ENCODE data around the gene SETD9.

Gene SETD9

GRCh38 chr5:56938858-56939257, 29.5 kb downstream of the SETD9 start:
- no peak for DNase-seq

DNA sequence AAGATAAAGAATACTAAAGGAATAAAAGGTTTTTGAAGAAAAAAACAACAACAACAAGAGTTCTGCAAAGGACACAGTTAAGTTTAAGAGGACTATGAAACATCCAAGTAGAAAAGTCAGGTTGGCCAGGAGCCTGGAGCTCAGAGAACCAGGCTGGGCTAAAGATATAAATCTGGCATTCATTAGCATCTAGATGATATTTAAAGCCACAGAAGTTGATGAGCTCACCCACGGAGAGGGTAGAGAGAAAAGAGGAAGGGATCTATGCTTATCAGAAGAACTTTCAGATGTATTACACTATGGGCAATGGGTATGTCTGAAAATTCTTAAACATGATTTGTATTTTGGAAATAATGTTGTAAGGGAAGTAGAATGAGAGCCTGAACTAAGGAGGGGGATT, 32.6 kb downstream of the SETD9 start:
- DNase-seq: no peak

DNA sequence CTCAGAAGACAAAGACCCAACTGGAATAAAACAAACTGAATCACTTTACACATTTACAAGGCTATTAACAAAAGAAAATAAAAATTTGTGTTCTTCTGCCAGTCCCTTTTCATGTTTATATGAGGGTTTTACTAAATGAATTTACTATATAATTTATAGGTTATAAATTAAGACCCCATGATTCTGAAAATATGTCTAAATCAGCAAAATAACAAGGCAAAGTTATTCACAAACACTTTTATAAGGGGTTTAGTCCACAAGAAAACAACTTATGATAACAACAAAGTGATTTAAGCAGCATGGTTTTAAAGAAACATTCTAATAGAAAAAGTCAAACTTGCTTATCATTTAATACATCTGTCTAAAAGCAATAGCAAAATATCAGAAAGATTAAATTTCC, 37.7 kb downstream of the SETD9 start:
- DNase-seq: no peak

DNA sequence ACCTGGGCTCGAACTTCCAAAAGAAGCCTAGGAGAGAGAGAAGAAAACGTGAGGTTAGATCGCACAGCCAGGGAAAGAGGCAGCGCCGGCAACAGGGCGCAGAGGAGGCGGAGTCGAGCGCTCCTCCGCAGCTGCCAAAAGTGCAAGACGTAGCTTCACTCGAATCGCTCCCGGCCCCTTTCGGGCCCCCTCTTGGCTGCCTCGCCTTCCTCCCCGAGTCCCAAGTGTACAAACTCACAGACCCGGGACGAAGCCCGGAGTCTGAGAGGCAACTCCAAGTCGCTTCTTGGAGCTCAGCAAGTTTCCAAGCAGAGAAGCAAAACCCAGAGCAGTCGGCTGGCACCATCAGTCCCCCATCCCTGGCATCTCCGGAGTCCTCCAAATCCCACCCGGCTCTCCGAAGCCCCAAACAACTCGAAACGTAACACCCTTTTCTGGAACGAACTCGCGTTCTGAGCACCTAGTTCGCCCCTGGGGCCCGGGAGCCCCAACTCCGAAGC, 41.3 kb downstream of the SETD9 start:
- peak; percentile 46 for DNase-seq

GRCh38 chr5:56951126-56951945, 41.9 kb downstream of the SETD9 start:
- DNase-seq: no peak

GRCh38 chr5:56951946-56952691, 42.7 kb downstream of the SETD9 start, which contains the start of gene MIER3:
TSS of gene MIER3 (minus strand) at chr5:56952123. CDS start at chr5:56952102, 21 bp downstream.
- peak; percentile 73 for DNase-seq

- DNase-seq: no peak
These were observed 44.9 kb downstream of the SETD9 start for GRCh38 chr5:56954262-56954661.

- DNase-seq: no peak
These were observed 49.2 kb downstream of the SETD9 start for GRCh38 chr5:56958595-56958994.

DNA sequence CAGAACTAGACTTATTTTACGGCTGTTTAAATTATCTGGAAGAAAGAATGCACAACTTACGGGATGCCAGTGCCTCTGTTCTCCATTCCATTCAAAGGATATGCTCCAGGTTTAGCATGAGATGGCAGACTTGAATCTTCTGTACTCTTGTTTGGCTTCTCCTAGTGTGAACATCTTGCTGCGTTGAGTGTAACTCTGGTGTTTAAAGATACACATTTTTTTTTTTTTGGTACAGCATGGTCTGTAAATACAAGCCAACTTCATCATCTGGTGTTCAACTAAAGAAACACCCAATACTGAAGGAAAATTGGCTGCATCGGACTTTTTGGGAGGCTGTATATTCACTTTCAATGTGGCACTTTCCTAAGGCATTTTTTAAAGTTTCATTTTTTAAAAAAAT, 49.9 kb downstream of the SETD9 start:
- no peak for DNase-seq

GRCh38 chr5:56961746-56962145, 52.4 kb downstream of the SETD9 start:
- no peak for DNase-seq

DNA sequence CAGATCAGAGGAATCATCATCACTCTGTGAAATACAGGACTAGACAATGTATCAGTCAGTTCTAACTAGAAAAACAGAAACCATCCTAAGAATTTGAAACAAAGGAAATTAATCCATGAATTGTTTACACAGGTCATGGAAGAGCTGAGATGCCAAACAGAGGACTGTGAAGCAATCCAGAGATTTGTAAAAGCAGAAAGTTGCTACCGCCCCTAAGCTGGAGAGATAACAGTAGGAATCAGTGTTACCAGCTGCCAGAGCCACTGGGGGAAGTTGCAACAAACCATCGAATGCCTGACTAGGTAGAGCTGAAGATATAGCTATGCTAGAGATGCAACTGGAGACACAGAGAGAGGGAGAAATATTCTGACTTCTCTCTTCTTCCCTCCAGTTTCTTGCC, 52.9 kb downstream of the SETD9 start:
- no peak for DNase-seq

DNA sequence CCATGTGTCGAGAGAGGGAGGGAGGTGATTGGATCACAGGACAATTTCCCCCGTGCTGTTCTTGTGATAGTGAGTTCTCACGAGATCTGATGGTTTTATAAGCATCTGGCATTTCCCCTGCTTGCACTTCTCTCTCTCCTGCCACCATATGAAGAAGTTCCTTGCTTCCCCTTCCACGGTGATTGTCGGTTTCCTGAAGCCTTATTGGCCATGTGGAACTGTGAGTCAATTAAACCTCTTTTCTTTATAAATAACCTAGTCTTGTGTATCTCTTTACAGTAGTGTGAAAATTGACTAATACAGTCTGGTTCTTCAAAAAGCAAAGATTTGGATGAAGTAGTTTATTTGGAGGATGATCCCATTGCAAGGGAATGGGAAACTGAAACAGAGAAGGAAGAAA, 53.9 kb downstream of the SETD9 start:
- DNase-seq: no peak

DNA sequence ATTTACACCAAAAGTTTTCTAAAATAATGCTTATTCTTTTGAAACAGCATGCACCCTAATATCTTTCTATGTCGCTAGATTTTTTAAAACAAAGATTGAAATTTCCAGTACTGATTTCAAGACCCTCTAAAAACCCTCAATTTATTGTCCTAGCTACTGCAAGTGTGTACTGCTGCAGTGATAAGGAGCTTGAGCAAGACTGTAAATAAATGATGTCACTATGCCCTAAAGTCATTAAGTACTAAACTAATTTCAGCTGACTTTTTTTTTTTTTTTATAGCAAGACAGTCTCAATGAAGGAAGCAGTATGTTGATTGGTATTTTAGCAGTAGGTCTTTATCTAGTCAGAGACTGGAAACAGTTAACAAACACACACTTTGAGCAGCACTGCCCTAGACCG, 54.8 kb downstream of the SETD9 start:
- no peak for DNase-seq
